Adrenal gland (tissue), 5 donors: Measurements from ENCODE around the gene RIGI.

Source experiments
- CTCF ChIP-seq, 6 experiments: fragments of 450-650 bp in 4 of 6; fragments of 200-600 bp in 2 of 6; sonication (generic) in 1 of 6; IDR thresholded peaks; 1 replicate in 5 of 6; 2 replicates in 1 of 6; pipeline versions ENCODE4 v1.5.1 to v1.8.0; 2016 to 2021; ENCODE audit warnings: antibody characterized with exemption in 6 of 6, mild to moderate bottlenecking in 2 of 6, moderate library complexity in 1 of 6
- POLR2A ChIP-seq, 2 donors: fragments of 450-650 bp; IDR thresholded peaks; one replicate each; pipeline ENCODE4 v1.6.1; 2017; ENCODE audit warnings: antibody characterized with exemption in 2 of 2, mild to moderate bottlenecking in 2 of 2, moderate library complexity in 1 of 2
- donor health status: DM: no; HTN: no; CAD: no.

- TF ChIP-seq CTCF (IDR thresholded peaks at IDR 0.05) = no peak
- no peak for TF ChIP-seq POLR2A (IDR thresholded peaks at IDR 0.05)
Measured at GRCh38 chr9:32566770-32567169, 40.8 kb upstream of the RIGI start.
